ENCODE measurements around the gene NAA40.

NAA40 gene

GRCh38 chr11:63993100-63993499 lies 54.3 kb downstream of the NAA40 start:
- DNase-seq: no peak

DNA sequence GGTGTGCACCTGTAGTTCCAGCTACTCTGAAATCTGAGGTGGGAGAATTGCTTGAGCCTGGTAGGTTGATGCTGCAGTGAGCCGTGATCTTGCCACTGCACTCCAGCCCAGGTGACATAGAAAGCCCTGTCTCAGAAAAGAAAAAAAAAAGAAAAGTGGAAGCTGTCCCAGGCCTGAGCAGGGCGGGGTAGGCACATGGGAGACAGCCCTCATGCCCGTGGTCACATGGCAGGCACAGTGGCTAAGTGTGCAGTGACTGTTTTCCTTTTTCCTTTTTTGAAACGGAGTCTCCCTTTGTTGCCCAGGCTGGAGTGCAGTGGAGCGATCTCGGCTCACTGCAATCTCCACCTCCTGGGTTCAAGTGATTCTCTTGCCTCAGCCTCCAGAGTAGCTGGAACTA lies 55.2 kb downstream of the NAA40 start:
- no peak for DNase-seq

DNA sequence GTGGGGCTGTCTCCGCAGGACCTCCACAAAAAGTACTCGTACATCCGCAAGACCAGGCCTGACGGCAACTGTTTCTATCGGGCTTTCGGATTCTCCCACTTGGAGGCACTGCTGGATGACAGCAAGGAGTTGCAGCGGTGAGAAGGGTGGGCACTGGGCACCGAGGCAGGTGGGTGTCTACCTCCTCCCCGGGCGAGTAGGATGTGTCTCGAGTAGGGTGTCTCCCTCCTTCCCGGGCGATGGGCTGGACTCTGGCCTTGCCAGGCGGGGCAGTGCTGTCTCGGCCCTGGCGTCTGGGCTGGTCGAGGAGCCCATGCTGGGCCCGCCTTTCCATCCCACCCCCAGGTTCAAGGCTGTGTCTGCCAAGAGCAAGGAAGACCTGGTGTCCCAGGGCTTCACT lies 57.7 kb downstream of the NAA40 start:
- no peak for DNase-seq

DNA sequence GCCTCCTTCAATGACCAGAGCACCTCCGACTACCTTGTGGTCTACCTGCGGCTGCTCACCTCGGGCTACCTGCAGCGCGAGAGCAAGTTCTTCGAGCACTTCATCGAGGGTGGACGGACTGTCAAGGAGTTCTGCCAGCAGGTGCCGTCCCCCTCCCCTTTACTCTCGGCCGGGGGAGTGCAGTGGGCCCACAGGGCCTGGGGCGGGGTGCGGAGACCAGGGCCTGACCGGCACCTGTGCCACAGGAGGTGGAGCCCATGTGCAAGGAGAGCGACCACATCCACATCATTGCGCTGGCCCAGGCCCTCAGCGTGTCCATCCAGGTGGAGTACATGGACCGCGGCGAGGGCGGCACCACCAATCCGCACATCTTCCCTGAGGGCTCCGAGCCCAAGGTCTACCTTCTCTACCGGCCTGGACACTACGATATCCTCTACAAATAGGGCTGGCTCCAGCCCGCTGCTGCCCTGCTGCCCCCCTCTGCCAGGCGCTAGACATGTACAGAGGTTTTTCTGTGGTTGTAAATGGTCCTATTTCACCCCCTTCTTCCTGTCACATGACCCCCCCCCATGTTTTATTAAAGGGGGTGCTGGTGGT lies 58.4 kb downstream of the NAA40 start:
- no peak for DNase-seq

DNA sequence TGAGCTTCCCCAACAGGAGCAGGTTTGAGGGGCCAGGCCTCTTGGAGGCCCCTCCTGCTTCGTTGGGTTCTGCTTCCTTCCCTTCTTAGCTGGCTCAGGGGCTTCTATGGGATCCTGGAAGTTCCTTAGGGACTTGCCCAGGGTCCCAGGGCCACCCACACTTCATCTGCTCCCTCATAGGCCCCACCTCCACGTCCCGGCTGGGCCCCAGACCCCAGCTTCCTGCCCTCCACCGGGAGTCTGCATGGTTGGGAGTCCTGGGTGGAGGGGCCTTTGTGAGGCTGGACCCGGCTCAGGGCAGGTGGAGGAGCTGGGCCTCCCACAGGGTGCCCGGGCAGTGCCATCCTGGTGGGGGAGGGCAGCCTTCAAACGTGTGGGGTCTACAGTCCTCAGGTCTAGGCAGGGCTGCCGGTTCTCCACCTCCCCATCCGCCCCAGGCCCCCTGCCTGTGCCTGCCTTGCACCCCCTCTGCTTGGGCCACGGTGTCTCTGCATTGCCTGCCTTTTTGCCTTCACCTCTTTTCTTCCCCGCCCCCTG lies 59.1 kb downstream of the NAA40 start:
- no peak for DNase-seq

GRCh38 chr11:63998558-63999348 lies 60.0 kb downstream of the NAA40 start:
- DNase-seq: no peak

GRCh38 chr11:63999349-64000025 lies 60.7 kb downstream of the NAA40 start:
- DNase-seq: peak; percentile 18 to 43 (median 24)

DNA sequence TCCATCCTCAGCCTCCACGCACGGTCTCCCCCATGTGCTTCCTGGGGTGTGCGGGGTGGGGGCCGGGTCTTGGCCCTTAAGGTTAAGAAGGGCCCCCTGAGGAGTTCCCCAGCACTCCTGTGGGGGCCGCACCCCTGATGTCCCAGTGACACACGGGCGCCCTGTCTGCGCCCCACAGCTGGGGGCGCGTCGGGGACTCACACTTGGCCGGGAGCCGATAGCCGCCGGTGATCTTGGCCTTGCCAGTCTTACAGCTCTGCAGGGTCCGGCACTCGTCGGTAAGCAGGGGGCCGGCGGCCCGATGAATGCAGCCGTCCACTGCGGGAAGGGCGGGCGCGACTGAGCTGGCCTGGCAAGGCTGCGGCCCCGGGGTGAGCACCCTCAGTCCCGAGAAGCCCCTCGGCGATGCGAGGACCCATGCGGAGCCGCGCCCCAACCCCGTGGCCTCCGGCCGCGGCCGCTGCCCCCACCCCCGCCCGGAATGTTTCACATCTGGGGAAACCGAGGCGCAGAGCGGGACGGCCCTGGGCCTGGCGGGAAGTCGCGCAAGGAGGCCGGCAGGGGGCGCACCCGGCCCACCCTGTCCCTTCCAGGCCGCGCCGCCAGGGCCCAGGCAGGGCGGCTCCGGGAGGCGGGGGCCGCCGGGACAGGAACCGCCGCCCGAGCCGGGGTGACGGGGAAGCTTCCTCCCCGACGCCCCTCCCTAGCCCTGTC lies 61.4 kb downstream of the NAA40 start:
- DNase-seq: peak; percentile 34 to 67 (median 57)

- no peak for DNase-seq
These were observed 62.1 kb downstream of the NAA40 start for GRCh38 chr11:64000740-64001483.

- no peak for DNase-seq
These were observed 63.0 kb downstream of the NAA40 start for GRCh38 chr11:64001484-64002420.

- no peak for DNase-seq
These were observed 65.2 kb downstream of the NAA40 start for GRCh38 chr11:64003807-64004589.

DNA sequence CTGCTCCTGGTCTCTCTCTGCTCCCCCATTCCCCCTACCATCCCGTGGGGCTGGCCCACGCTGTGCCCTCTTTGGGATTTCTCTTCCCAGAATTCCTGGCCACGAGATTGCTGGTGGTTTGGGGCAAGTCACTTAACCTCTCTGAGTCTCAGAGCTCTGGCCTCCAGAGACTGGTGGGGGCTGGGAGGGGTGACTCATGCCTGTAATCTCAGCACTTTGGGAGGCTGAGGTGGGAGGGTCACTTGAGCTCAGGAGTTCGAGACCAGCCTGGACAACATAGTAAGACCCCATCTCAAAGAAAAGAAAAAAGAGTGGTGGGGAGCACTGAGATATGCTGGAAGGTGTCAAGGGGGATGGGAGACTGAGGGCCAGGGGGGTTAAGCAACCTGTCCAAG lies 65.8 kb downstream of the NAA40 start:
- no peak for DNase-seq

- no peak for DNase-seq
These were observed 66.9 kb downstream of the NAA40 start for GRCh38 chr11:64005691-64006090.

DNA sequence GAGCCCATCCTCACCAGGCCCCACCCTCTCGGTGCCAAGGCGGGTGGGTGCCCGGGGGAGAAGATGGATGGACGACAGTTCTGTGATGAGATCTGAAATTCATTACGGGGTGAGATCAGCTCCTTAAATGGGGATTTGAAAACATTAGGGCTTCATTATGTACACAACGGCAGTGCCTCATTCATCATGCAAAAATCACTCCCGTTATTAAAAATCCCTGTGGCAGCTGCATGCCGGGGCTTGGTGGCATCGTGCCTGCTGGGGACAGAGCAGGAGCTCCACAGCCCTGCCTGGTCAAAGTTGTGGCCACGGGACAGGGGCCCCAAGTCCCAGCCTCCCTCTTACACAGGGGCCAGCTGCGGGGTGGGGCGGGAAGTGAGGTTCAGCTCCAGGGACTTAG lies 67.6 kb downstream of the NAA40 start:
- no peak for DNase-seq
